Measurements from ENCODE around the gene RNASE4.
"Not testable (repeated sequence)": the region's sequence is repeated elsewhere in the genome, so short reads cannot be mapped to it uniquely, and the experiment has no call there.

The RNASE4 gene

GRCh38 chr14:20696764-20697163, 12.4 kb downstream of the RNASE4 start:
- in situ Hi-C loops (cut with MboI; ENCODE audit: low sequenced_read_pairs) = loop anchor here (10.0 kb wide), 1 partner anchor 278 kb away; no protein-coding TSS in a partner anchor

- in situ Hi-C loops (cut with MboI; ENCODE audit: low sequenced_read_pairs) = loop anchor here (10.0 kb wide), 1 partner anchor 277 kb away; no protein-coding TSS in a partner anchor
Observed at GRCh38 chr14:20697273-20698017, 13.1 kb downstream of the RNASE4 start.

GRCh38 chr14:20698018-20698329, 13.6 kb downstream of the RNASE4 start:
- in situ Hi-C loops (cut with MboI; ENCODE audit: low sequenced_read_pairs) = loop anchor here (10.0 kb wide), 1 partner anchor 277 kb away; no protein-coding TSS in a partner anchor

GRCh38 chr14:20698934-20699333, 14.6 kb downstream of the RNASE4 start:
- in situ Hi-C loops (cut with MboI; ENCODE audit: low sequenced_read_pairs) = loop anchor here (10.0 kb wide), 1 partner anchor 276 kb away; no protein-coding TSS in a partner anchor

- in situ Hi-C loops (cut with MboI; ENCODE audit: low sequenced_read_pairs) = loop anchor here (5.0 to 10.0 kb wide), 2 partner anchors 152 to 275 kb away; no protein-coding TSS in a partner anchor
Observed at GRCh38 chr14:20699931-20700330, 15.6 kb downstream of the RNASE4 start.

GRCh38 chr14:20700965-20701364, 16.6 kb downstream of the RNASE4 start:
- in situ Hi-C loops (cut with MboI; ENCODE audit: low sequenced_read_pairs) = loop anchor here (5.0 kb wide), 1 partner anchor 151 kb away; no protein-coding TSS in a partner anchor

- in situ Hi-C loops (cut with MboI; ENCODE audit: low sequenced_read_pairs) = no loop called here
Observed at GRCh38 chr14:20706657-20707355, 22.4 kb downstream of the RNASE4 start.

GRCh38 chr14:20707622-20708021, 23.3 kb downstream of the RNASE4 start:
- in situ Hi-C loops (cut with MboI; ENCODE audit: low sequenced_read_pairs) = no loop called here

GRCh38 chr14:20711261-20711660, 26.9 kb downstream of the RNASE4 start:
- in situ Hi-C loops (cut with MboI; ENCODE audit: low sequenced_read_pairs) = no loop called here

- in situ Hi-C loops (cut with MboI; ENCODE audit: low sequenced_read_pairs) = no loop called here
Observed at GRCh38 chr14:20711685-20712084, 27.3 kb downstream of the RNASE4 start.

GRCh38 chr14:20712904-20713303, 28.5 kb downstream of the RNASE4 start:
- in situ Hi-C loops (cut with MboI; ENCODE audit: low sequenced_read_pairs) = no loop called here

- in situ Hi-C loops (cut with MboI; ENCODE audit: low sequenced_read_pairs) = no loop called here
Observed at GRCh38 chr14:20714593-20715250, 30.4 kb downstream of the RNASE4 start.

GRCh38 chr14:20719777-20720176, 35.4 kb downstream of the RNASE4 start:
- in situ Hi-C loops (cut with MboI; ENCODE audit: low sequenced_read_pairs) = no loop called here

GRCh38 chr14:20720741-20721140, 36.4 kb downstream of the RNASE4 start:
- in situ Hi-C loops (cut with MboI; ENCODE audit: low sequenced_read_pairs) = no loop called here

- in situ Hi-C loops (cut with MboI; ENCODE audit: low sequenced_read_pairs) = no loop called here
Observed at GRCh38 chr14:20722016-20722415, 37.7 kb downstream of the RNASE4 start.

- in situ Hi-C loops (cut with MboI; ENCODE audit: low sequenced_read_pairs) = no loop called here
Observed at GRCh38 chr14:20723488-20723887, 39.1 kb downstream of the RNASE4 start.

- in situ Hi-C loops (cut with MboI; ENCODE audit: low sequenced_read_pairs) = not testable (repeated sequence)
Observed at GRCh38 chr14:20726121-20726520, 41.8 kb downstream of the RNASE4 start.

GRCh38 chr14:20726531-20726930, 42.2 kb downstream of the RNASE4 start:
- in situ Hi-C loops (cut with MboI; ENCODE audit: low sequenced_read_pairs) = no loop called here

GRCh38 chr14:20730891-20731290, 46.5 kb downstream of the RNASE4 start:
- in situ Hi-C loops (cut with MboI; ENCODE audit: low sequenced_read_pairs) = no loop called here

- in situ Hi-C loops (cut with MboI; ENCODE audit: low sequenced_read_pairs) = no loop called here
Observed at GRCh38 chr14:20732477-20732876, 48.1 kb downstream of the RNASE4 start.

- in situ Hi-C loops (cut with MboI; ENCODE audit: low sequenced_read_pairs) = no loop called here
Observed at GRCh38 chr14:20732979-20733635, 48.7 kb downstream of the RNASE4 start.
